ENCODE data around the gene NEIL3.

Gene NEIL3

DNA sequence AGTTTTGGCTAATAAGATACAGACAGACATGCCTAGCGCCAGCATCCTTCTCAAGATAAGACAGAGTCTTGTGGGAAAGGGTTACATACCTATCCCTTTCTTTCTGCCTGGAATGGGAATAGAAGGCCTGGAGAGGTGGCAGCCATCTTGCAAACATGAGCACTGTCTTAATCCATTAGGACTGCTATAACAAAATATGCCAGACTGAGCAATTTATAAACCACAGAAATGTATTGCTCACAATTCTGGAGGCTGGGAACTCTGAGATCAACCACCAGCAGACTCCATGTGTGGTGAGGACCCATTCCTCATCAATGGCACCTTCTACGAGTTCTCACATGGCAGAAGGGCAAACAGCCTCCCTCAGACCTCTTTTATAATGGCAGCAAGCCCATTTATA lies 26.5 kb upstream of the NEIL3 start:
- Histone ChIP-seq H3K4me1 (peaks cover 10% of the 10 kb centered on the region), H3K27me3 (no peaks in the 10 kb centered on the region), H3K4me3 (ENCODE audit: low read depth, low read length) (no peak overlapping the region), H3K36me3 (no peaks in the 10 kb centered on the region), H3K9me3 (no peaks in the 10 kb centered on the region)
- TF ChIP-seq, protein P1, sequence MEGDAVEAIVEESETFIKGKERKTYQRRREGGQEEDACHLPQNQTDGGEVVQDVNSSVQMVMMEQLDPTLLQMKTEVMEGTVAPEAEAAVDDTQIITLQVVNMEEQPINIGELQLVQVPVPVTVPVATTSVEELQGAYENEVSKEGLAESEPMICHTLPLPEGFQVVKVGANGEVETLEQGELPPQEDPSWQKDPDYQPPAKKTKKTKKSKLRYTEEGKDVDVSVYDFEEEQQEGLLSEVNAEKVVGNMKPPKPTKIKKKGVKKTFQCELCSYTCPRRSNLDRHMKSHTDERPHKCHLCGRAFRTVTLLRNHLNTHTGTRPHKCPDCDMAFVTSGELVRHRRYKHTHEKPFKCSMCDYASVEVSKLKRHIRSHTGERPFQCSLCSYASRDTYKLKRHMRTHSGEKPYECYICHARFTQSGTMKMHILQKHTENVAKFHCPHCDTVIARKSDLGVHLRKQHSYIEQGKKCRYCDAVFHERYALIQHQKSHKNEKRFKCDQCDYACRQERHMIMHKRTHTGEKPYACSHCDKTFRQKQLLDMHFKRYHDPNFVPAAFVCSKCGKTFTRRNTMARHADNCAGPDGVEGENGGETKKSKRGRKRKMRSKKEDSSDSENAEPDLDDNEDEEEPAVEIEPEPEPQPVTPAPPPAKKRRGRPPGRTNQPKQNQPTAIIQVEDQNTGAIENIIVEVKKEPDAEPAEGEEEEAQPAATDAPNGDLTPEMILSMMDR (IDR thresholded peaks at IDR 0.05; ENCODE audit: low read depth, low read length), result no peak
- DNase-seq, result no peak

DNA sequence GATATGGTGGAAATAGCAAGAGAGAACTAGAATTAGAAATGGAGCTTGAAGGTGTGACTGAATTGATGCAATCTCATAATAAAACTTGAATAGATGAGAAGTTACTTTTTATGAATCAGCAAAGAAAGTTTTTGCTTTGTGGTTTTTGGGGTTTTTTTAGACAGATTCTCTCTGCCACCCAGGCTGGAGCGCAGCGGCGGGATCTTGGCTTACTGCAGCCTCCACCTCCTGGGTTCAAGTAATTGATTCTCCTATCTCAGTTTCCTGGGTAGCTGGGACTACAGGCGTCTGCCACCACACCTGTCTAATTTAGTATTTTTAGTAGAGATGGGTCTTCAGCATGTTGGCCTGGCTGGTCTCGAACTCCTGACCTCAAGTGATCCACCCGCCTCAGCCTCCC lies 23.7 kb upstream of the NEIL3 start:
- no peak overlapping the region for H3K4me3 ChIP-seq (ENCODE audit: low read depth, low read length)
- H3K27me3 ChIP-seq, result no peaks in the 10 kb centered on the region
- TF ChIP-seq, protein P1 (IDR thresholded peaks at IDR 0.05; ENCODE audit: low read depth, low read length), result no peak
- no peaks in the 10 kb centered on the region for H3K36me3 ChIP-seq
- DNase-seq, result no peak
- no peaks in the 10 kb centered on the region for H3K9me3 ChIP-seq
- H3K4me1 ChIP-seq, result peaks cover 10% of the 10 kb centered on the region

DNA sequence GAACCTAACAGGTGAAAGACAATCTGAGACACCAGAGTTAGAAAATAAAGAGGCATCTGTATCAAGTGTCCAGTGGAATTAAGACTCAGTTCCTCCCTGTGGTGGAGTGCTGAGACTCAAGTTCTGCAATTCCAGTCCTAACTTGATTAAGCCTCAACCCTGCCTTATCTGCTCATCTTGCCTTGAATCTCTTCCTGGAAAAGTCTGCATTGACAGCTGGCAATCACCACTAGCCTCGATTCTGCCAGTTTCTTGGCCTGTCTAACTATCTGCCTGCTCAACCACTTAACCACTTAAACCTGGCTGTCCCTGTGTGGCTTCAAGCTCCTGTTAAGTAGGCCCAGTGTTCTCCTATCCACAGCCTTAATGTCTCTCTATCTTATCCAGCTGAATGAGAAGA lies 22.4 kb upstream of the NEIL3 start:
- Histone ChIP-seq H3K4me1 (peaks cover 10% of the 10 kb centered on the region), H3K27me3 (no peaks in the 10 kb centered on the region), H3K36me3 (no peaks in the 10 kb centered on the region), H3K9me3 (no peaks in the 10 kb centered on the region), H3K4me3 (ENCODE audit: low read depth, low read length) (no peak overlapping the region)
- TF ChIP-seq, protein P1 (IDR thresholded peaks at IDR 0.05; ENCODE audit: low read depth, low read length), result no peak
- DNase-seq, result peak; percentile 40

DNA sequence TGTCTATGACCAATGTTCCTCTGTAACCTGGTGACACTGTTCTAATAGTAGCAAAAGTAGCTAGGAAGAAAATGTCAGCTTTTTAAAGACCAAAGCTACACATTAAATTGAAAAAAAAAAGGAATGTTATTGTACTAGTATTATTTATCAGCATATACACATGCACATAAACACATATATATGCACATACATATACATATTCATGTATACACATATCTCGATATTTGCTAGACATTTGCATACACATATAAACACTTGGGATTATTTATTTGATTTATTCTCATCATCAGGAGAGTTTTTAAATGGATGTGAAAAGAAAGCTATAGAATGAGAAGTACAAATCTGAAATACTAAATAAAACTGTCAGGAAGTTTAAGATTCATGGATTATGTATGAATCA lies 21.3 kb upstream of the NEIL3 start:
- no peaks in the 10 kb centered on the region for H3K9me3 ChIP-seq
- no peaks in the 10 kb centered on the region for H3K27me3 ChIP-seq
- H3K4me3 ChIP-seq (ENCODE audit: low read depth, low read length), result no peak overlapping the region
- TF ChIP-seq, protein P1 (IDR thresholded peaks at IDR 0.05; ENCODE audit: low read depth, low read length), result no peak
- no peak for DNase-seq
- H3K4me1 ChIP-seq, result peaks cover 7% of the 10 kb centered on the region
- H3K36me3 ChIP-seq, result no peaks in the 10 kb centered on the region

DNA sequence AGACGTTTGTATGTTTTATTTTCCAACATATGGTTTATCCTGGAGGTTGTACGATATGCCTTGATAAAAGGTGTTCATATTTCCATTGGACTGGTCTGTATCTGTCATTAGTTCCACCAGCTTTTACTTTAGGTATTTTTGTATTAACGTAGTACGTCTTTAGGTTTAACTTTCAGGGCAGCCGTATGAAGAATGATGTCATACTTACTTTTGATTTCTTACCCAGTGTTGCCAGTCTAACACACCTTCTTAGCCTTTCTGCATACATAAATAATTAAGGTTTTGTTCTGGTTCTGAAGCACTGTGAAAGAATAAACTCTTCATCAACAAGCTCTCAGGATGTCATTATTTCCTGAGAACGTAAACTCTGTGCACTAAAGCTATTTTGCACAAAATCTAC lies 18.9 kb upstream of the NEIL3 start:
- no peak for DNase-seq
- no peaks in the 10 kb centered on the region for H3K27me3 ChIP-seq
- H3K4me1 ChIP-seq, result peaks cover 7% of the 10 kb centered on the region
- no peaks in the 10 kb centered on the region for H3K9me3 ChIP-seq
- no peak overlapping the region for H3K4me3 ChIP-seq (ENCODE audit: low read depth, low read length)
- TF ChIP-seq, protein P1 (IDR thresholded peaks at IDR 0.05; ENCODE audit: low read depth, low read length), result no peak
- H3K36me3 ChIP-seq, result no peaks in the 10 kb centered on the region

DNA sequence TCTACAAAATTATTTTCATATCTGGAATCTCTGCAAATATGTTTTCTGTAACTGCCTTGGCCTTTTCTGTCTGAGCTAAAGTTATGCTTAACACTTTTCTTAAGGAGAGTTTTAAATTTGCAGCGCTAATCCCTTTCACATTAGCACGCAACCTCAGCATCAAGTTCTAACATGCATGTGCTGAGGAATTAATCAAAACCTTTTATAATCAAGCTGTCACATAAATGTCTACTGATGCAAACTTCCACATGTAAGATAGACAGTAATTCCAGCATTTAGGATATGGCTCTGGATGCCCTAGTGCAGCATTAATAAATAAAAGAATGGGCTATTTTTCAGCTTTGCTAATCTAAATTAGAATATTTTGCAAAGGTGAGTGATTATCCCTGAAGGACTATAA lies 17.5 kb upstream of the NEIL3 start:
- TF ChIP-seq, protein P1 (IDR thresholded peaks at IDR 0.05; ENCODE audit: low read depth, low read length), result no peak
- H3K9me3 ChIP-seq, result no peaks in the 10 kb centered on the region
- DNase-seq, result no peak
- no peaks in the 10 kb centered on the region for H3K27me3 ChIP-seq
- peaks cover 7% of the 10 kb centered on the region for H3K4me1 ChIP-seq
- no peak overlapping the region for H3K4me3 ChIP-seq (ENCODE audit: low read depth, low read length)
- no peaks in the 10 kb centered on the region for H3K36me3 ChIP-seq
